HCT116 (cell line): ENCODE data around the gene REPS2. TPM values are rescaled to one million over a fixed set of nuclear protein-coding genes. Genes with fewer than 3 reads are reported as not detected.

Experiments
- ATAC-seq: fragments of 200-7000 bp; cut with Tn5 transposase; 2 replicates; pipeline ENCODE4 v1.9.1; 2020; ENCODE audit warnings: mild to moderate bottlenecking, moderate library complexity
- BruUV-seq: library from RNA; stranded (reverse); fragments of 400-500 nt; replicated peaks from 2 replicates; lab custom pipeline; 2021; lab: Mats Ljungman, UMichigan
- CTCF ChIA-PET: fragments of 300-600 bp; sonication (Branson Sonifier 250); formaldehyde crosslinking; loops from one replicate; lab custom pipeline; 2021; ENCODE audit warnings: antibody characterized with exemption; lab: Charles Lee
- POLR2A ChIA-PET: fragments of 300-600, 350-600 bp; sonication (Branson Sonifier 250); formaldehyde crosslinking; loops from one replicate; lab custom pipeline; 2021; ENCODE audit warnings: antibody characterized with exemption; lab: Charles Lee
- RAD21 ChIA-PET, 2 experiments: fragments of 300-600 bp; sonication (Branson Sonifier 250); formaldehyde crosslinking; loops; one replicate each; lab custom pipeline; 2023; ENCODE audit warnings: low total read pairs in 2 of 2; ENCODE audit not compliant: uncharacterized antibody in 2 of 2, unreplicated experiment in 2 of 2, low non-redundant PET in 1 of 2; lab: Charles Lee
- DNase-seq: peaks from one replicate; pipeline ENCODE4 v3.0.0-alpha.2; 2010; ENCODE audit warnings: low read depth, low spot score
- H2AFZ ChIP-seq: fragments of 200-600 bp; shearing (Covaris generic), sonication (generic); 2 replicates; pipeline ENCODE4 v1.6.1; 2017; ENCODE audit warnings: low read depth, mixed run types, mixed read lengths, antibody characterized with exemption, low read length; ENCODE audit not compliant: poor library complexity, severe bottlenecking
- H3K27ac ChIP-seq: 2 replicates; pipeline ENCODE4 v1.5.1; 2012; ENCODE audit warnings: low read depth, low read length
- H3K27me3 ChIP-seq: fragments of 200-600 bp; sonication (generic); 2 replicates; pipeline ENCODE4 v1.6.1; 2016; ENCODE audit warnings: mixed run types, low read length, mixed read lengths; ENCODE audit not compliant: insufficient read depth
- H3K36me3 ChIP-seq, 2 experiments: fragments of 200-500 bp in 1 of 2; fragments of 200-600 bp in 1 of 2; sonication (Bioruptor generic) in 1 of 2; sonication (generic) in 1 of 2; 2 replicates each; pipeline versions ENCODE4 v1.5.1 to v1.6.1; 2014 to 2016; ENCODE audit warnings: low read length in 2 of 2, inconsistent platforms in 1 of 2, mixed read lengths in 1 of 2, mixed run types in 1 of 2; ENCODE audit not compliant: insufficient read depth in 2 of 2, control insufficient read depth in 1 of 2
- H3K4me1 ChIP-seq, 2 experiments: fragments of 200-600 bp in 1 of 2; sonication (generic) in 1 of 2; 2 replicates each; pipeline versions ENCODE4 v1.5.1 to v1.6.1; 2012 to 2017; ENCODE audit warnings: low read length in 2 of 2, inconsistent platforms in 1 of 2, mild to moderate bottlenecking in 1 of 2, mixed read lengths in 1 of 2, mixed run types in 1 of 2, moderate library complexity in 1 of 2; ENCODE audit not compliant: insufficient read depth in 2 of 2, control insufficient read depth in 1 of 2
- H3K4me2 ChIP-seq: fragments of 200-600 bp; sonication (generic); 2 replicates; pipeline ENCODE4 v1.6.1; 2017; ENCODE audit warnings: mixed run types, low read length, mixed read lengths
- H3K4me3 ChIP-seq, 2 experiments: fragments of 200-600 bp in 1 of 2; sonication (generic) in 1 of 2; replicated peaks in 1 of 2; 2 replicates each; pipeline ENCODE4 v1.5.1; 2011 to 2016; ENCODE audit warnings: low read length in 2 of 2, control low read depth in 1 of 2, low read depth in 1 of 2, mild to moderate bottlenecking in 1 of 2, mixed read lengths in 1 of 2, mixed run types in 1 of 2
- H3K79me2 ChIP-seq: fragments of 200-600 bp; sonication (generic); 2 replicates; pipeline ENCODE4 v1.6.1; 2017; ENCODE audit warnings: mild to moderate bottlenecking, mixed run types, low read length, moderate library complexity, mixed read lengths; ENCODE audit not compliant: insufficient read depth
- H3K9ac ChIP-seq: fragments of 200-600 bp; sonication (generic); 2 replicates; pipeline ENCODE4 v1.6.1; 2016; ENCODE audit warnings: low read length, mixed read lengths
- H3K9me2 ChIP-seq: fragments of 200-600 bp; sonication (generic), shearing (Covaris generic); 2 replicates; pipeline ENCODE4 v1.6.1; 2017; ENCODE audit warnings: mixed run types, mild to moderate bottlenecking, moderate library complexity; ENCODE audit not compliant: insufficient read depth
- H3K9me3 ChIP-seq, 2 experiments: fragments of 200-500 bp in 1 of 2; fragments of 200-600 bp in 1 of 2; sonication (Bioruptor generic) in 1 of 2; sonication (generic) in 1 of 2; 2 replicates each; pipeline ENCODE4 v1.6.1; 2014 to 2017; ENCODE audit warnings: low read length in 2 of 2, mixed read lengths in 2 of 2, inconsistent platforms in 1 of 2, low read depth in 1 of 2, mild to moderate bottlenecking in 1 of 2, mixed run types in 1 of 2, moderate library complexity in 1 of 2; ENCODE audit not compliant: control insufficient read depth in 1 of 2, insufficient read depth in 1 of 2
- H4K20me1 ChIP-seq: fragments of 200-600 bp; sonication (generic), shearing (Covaris generic); 2 replicates; pipeline ENCODE4 v1.6.1; 2017; ENCODE audit warnings: mixed run types, mild to moderate bottlenecking, moderate library complexity; ENCODE audit not compliant: insufficient read depth
- CBX3 ChIP-seq: IDR thresholded peaks from 2 replicates; pipeline ENCODE4 v1.6.1; 2012; ENCODE audit warnings: low read depth
- CEBPB ChIP-seq: IDR thresholded peaks from 2 replicates; pipeline ENCODE4 v1.6.1; 2012; ENCODE audit warnings: low read depth
- EGR1 ChIP-seq: IDR thresholded peaks from 2 replicates; pipeline ENCODE4 v1.6.1; 2012; ENCODE audit warnings: low read depth
- EZH2phosphoT487 ChIP-seq: fragments of 200-600 bp; IDR thresholded peaks from 2 replicates; pipeline ENCODE4 v1.6.1; 2018; ENCODE audit warnings: antibody characterized with exemption, borderline replicate concordance
- JUND ChIP-seq: IDR thresholded peaks from 2 replicates; pipeline ENCODE4 v1.6.1; 2012
- POLR2A ChIP-seq: IDR thresholded peaks from 2 replicates; pipeline ENCODE4 v1.7.0; 2011; ENCODE audit warnings: borderline replicate concordance; ENCODE audit not compliant: insufficient read depth, insufficient read length; ENCODE audit errors: extremely low read depth
- POLR2AphosphoS5 ChIP-seq: IDR thresholded peaks from 2 replicates; pipeline ENCODE4 v1.6.1; 2011; ENCODE audit warnings: mild to moderate bottlenecking, low read depth, low read length, moderate library complexity
- RAD21 ChIP-seq: IDR thresholded peaks from 2 replicates; pipeline ENCODE4 v1.6.1; 2012; ENCODE audit warnings: low read depth, mild to moderate bottlenecking
- REST ChIP-seq: IDR thresholded peaks from 2 replicates; pipeline ENCODE4 v1.6.1; 2012; ENCODE audit warnings: low read depth
- SIN3A ChIP-seq: IDR thresholded peaks from 2 replicates; pipeline ENCODE4 v1.6.1; 2012; ENCODE audit warnings: low read depth
- SP1 ChIP-seq: IDR thresholded peaks from 2 replicates; pipeline ENCODE4 v1.6.1; 2012; ENCODE audit warnings: low read depth
- SRF ChIP-seq: IDR thresholded peaks from 2 replicates; pipeline ENCODE4 v1.6.1; 2012; ENCODE audit warnings: low read depth
- TCF7L2 ChIP-seq: IDR thresholded peaks from 2 replicates; pipeline ENCODE4 v1.7.0; 2011; ENCODE audit warnings: borderline replicate concordance, inconsistent platforms; ENCODE audit not compliant: insufficient read depth, insufficient read length; ENCODE audit errors: extremely low read depth
- ZBTB33 ChIP-seq: IDR thresholded peaks from 2 replicates; pipeline ENCODE4 v1.6.1; 2011; ENCODE audit warnings: mild to moderate bottlenecking, low read length, moderate library complexity; ENCODE audit not compliant: insufficient replicate concordance; ENCODE audit errors: extremely low read depth
- ZFX ChIP-seq: fragments of 450-650 bp; IDR thresholded peaks from 2 replicates; pipeline ENCODE4 v1.6.1; 2017
- ZNF274 ChIP-seq: fragments of 200-500 bp; sonication (Bioruptor generic); IDR thresholded peaks from 2 replicates; pipeline ENCODE4 v1.6.1; 2014; ENCODE audit warnings: mild to moderate bottlenecking, low read depth, low read length, inconsistent platforms
- intact Hi-C: fragments of 100-400 bp; cut with micrococcal nuclease; formaldehyde crosslinking; loops from 2 replicates; pipeline ENCODE4 v1.10.0; 2022
- total RNA-seq: library from RNA; stranded (reverse); gene quantifications from one replicate; pipeline ENCODE4 v1.2.1, GENCODE V29; 2021; ENCODE audit not compliant: unreplicated experiment

The REPS2 gene
- total RNA-seq, 1 experiment from 2014 or later = 4.5 TPM

- no peaks in the 10 kb centered on the region for H3K27me3 ChIP-seq
Observed at GRCh38 chrX:16975233-16975632, 28.8 kb downstream of the REPS2 start.

More at GRCh38 chrX:16975233-16975632, 28.8 kb downstream of the REPS2 start:
- Histone ChIP-seq H3K4me1 (peaks cover 0 to 12% of the 10 kb centered on the region in 2 experiments; a peak in 2 of 4 replicates), H3K27ac (no peak overlapping the region), H3K4me3 (no peak overlapping the region), H3K9ac (no peak overlapping the region), H3K79me2 (no peaks in the 10 kb centered on the region), H3K9me2 (no peaks in the 10 kb centered on the region), H3K9me3 (no peaks in the 10 kb centered on the region), H3K36me3 (no peaks in the 10 kb centered on the region), H4K20me1 (no peaks in the 10 kb centered on the region), H2AFZ (no peak overlapping the region), H3K4me2 (no peak overlapping the region)
- CTCF ChIA-PET = no interaction called here
- RAD21 ChIA-PET = no interaction called here
- TF ChIP-seq SP1 (no peak), ZFX (no peak), SIN3A (no peak), POLR2A (no peak), RAD21 (no peak), ZBTB33 (no peak), CBX3 (no peak), TCF7L2 (no peak), POLR2AphosphoS5 (no peak), SRF (no peak), REST (no peak), JUND (no peak), CEBPB (no peak), EZH2phosphoT487 (no peak), ZNF274 (no peak), EGR1 (no peak)
- ATAC-seq (no peak), DNase-seq (no peak)
- BruUV-seq = no TSS peak
- intact Hi-C loops = no loop called here
- POLR2A ChIA-PET = no interaction called here
